CD4-positive, alpha-beta T cell (primary cell): ENCODE results near the gene APBA2. TPM values are rescaled to one million over a fixed set of nuclear protein-coding genes. Genes with fewer than 3 reads are reported as not detected.

Experiments
- ATAC-seq: fragments of 200-7000 bp; cut with Tn5 transposase; one replicate; pipeline ENCODE4 v1.10.0; 2022; ENCODE audit warnings: mild to moderate bottlenecking; ENCODE audit not compliant: poor library complexity
- CTCF ChIA-PET: fragments of 350-600 bp; sonication (Branson Sonifier 250); formaldehyde crosslinking; loops from one replicate; lab custom pipeline; 2021; ENCODE audit warnings: antibody characterized with exemption, inconsistent platforms; lab: Charles Lee
- POLR2A ChIA-PET: fragments of 350-600 bp; sonication (Branson Sonifier 250); formaldehyde crosslinking; loops from one replicate; lab custom pipeline; 2021; ENCODE audit warnings: antibody characterized with exemption, inconsistent platforms; lab: Charles Lee
- DNase-seq, 14 experiments: peaks; one replicate each; pipeline ENCODE4 v3.0.0-alpha.2; 2013 to 2020; ENCODE audit warnings: mixed read lengths in 2 of 14
- H3K27ac ChIP-seq, 2 donors: one replicate each; pipeline versions ENCODE4 v1.5.1 to v1.7.0; 2013; ENCODE audit warnings: low read length in 2 of 2, low read depth in 1 of 2, mild to moderate bottlenecking in 1 of 2
- H3K27me3 ChIP-seq, 2 experiments: 1 replicate in 1 of 2; 2 replicates in 1 of 2; pipeline versions ENCODE4 v1.6.1 to v1.7.0; 2013; ENCODE audit warnings: low read length in 2 of 2, control low read depth in 1 of 2, mild to moderate bottlenecking in 1 of 2, moderate library complexity in 1 of 2; ENCODE audit not compliant: insufficient read depth in 2 of 2, control insufficient read depth in 1 of 2
- H3K36me3 ChIP-seq: one replicate; pipeline ENCODE4 v1.6.1; 2013; ENCODE audit warnings: low read length, control low read depth; ENCODE audit not compliant: insufficient read depth
- H3K4me1 ChIP-seq: one replicate; pipeline ENCODE4 v1.6.1; 2013; ENCODE audit warnings: low read length, control low read depth; ENCODE audit not compliant: insufficient read depth
- H3K4me3 ChIP-seq: one replicate; pipeline ENCODE4 v1.5.1; 2013; ENCODE audit warnings: mild to moderate bottlenecking, low read length, moderate library complexity
- H3K9me3 ChIP-seq, 2 experiments: 1 replicate in 1 of 2; 2 replicates in 1 of 2; pipeline versions ENCODE4 v1.6.1 to v1.7.0; 2013; ENCODE audit warnings: low read length in 2 of 2, mild to moderate bottlenecking in 2 of 2, control low read depth in 1 of 2, moderate library complexity in 1 of 2; ENCODE audit not compliant: control insufficient read depth in 1 of 2, insufficient read depth in 1 of 2
- H3K27ac Mint-ChIP-seq: one replicate; pipeline ENCODE4 v1.8.0; 2020; ENCODE audit warnings: mixed read lengths
- H3K27me3 Mint-ChIP-seq: one replicate; pipeline ENCODE4 v1.8.0; 2021; ENCODE audit warnings: mixed read lengths
- H3K36me3 Mint-ChIP-seq: one replicate; pipeline ENCODE4 v1.8.0; 2021; ENCODE audit warnings: low read depth, mixed read lengths
- H3K4me1 Mint-ChIP-seq: one replicate; pipeline ENCODE4 v1.8.0; 2021; ENCODE audit warnings: low read depth, mixed read lengths
- H3K4me3 Mint-ChIP-seq: one replicate; pipeline ENCODE4 v1.8.0; 2020; ENCODE audit warnings: mild to moderate bottlenecking, mixed read lengths
- H3K9me3 Mint-ChIP-seq: one replicate; pipeline ENCODE4 v1.8.0; 2020; ENCODE audit warnings: mixed read lengths
- intact Hi-C, 2 experiments: fragments of 100-400 bp; cut with DNase I in 1 of 2; cut with micrococcal nuclease in 1 of 2; formaldehyde crosslinking; loops; one replicate each; pipeline versions ENCODE4 v1.15.1 to v1.9.0; 2023 to 2025; cut with DNase I, micrococcal nuclease
- total RNA-seq, 174 experiments: library from RNA in 2 of 174; stranded (reverse) in 2 of 174; gene quantifications; one replicate each; pipeline ENCODE4 v1.2.3 and lab custom pipeline; 2021 to 2026
- TF ChIP-seq, protein P1 (sequence below): fragments of 200-600 bp; IDR thresholded peaks from one replicate; pipeline ENCODE4 v1.8.0; 2022; ENCODE audit warnings: antibody characterized with exemption, mild to moderate bottlenecking

Gene APBA2
- total RNA-seq, 2 experiments from 2014 or later: 123 to 126 TPM

- ATAC-seq (no peak), DNase-seq (no peak)
- H3K27ac ChIP-seq: no peak overlapping the region
- no peak overlapping the region for H3K27ac Mint-ChIP-seq
- intact Hi-C loops: no loop called here
- no peaks in the 10 kb centered on the region for H3K36me3 Mint-ChIP-seq
- TF ChIP-seq, protein P1, sequence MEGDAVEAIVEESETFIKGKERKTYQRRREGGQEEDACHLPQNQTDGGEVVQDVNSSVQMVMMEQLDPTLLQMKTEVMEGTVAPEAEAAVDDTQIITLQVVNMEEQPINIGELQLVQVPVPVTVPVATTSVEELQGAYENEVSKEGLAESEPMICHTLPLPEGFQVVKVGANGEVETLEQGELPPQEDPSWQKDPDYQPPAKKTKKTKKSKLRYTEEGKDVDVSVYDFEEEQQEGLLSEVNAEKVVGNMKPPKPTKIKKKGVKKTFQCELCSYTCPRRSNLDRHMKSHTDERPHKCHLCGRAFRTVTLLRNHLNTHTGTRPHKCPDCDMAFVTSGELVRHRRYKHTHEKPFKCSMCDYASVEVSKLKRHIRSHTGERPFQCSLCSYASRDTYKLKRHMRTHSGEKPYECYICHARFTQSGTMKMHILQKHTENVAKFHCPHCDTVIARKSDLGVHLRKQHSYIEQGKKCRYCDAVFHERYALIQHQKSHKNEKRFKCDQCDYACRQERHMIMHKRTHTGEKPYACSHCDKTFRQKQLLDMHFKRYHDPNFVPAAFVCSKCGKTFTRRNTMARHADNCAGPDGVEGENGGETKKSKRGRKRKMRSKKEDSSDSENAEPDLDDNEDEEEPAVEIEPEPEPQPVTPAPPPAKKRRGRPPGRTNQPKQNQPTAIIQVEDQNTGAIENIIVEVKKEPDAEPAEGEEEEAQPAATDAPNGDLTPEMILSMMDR: no peak
- no peaks in the 10 kb centered on the region for H3K36me3 ChIP-seq
- no peaks in the 10 kb centered on the region for H3K9me3 Mint-ChIP-seq
- H3K27me3 ChIP-seq: no peaks in the 10 kb centered on the region
- POLR2A ChIA-PET: no interaction called here
- H3K4me3 ChIP-seq: no peak overlapping the region
- no peaks in the 10 kb centered on the region for H3K9me3 ChIP-seq
- CTCF ChIA-PET: no interaction called here
- no peaks in the 10 kb centered on the region for H3K4me1 Mint-ChIP-seq
- H3K4me3 Mint-ChIP-seq: no peak overlapping the region
- peaks cover 6% of the 10 kb centered on the region for H3K27me3 Mint-ChIP-seq
- H3K4me1 ChIP-seq: no peaks in the 10 kb centered on the region
These were observed 242.9 kb downstream of the APBA2 start for GRCh38 chr15:29128671-29129070.

DNA sequence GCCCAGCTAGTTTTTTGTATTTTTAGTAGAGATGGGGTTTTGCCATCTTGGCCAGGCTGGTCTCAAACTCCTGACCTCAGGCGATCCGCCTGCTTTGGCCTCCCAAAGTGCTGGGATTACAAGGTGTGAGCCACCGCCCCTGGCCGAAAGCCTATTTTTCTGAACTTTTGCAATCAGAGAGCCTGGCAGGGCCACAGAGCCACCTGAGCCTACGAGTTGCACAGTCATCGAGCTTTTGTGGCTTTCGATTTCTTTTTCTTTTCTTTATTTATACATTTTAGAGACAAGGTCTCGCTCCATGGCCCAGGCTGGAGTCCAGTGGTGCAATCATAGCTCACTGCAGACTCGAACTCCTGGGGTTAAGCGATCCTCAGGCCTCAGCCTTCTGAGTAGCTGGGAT lies 243.4 kb downstream of the APBA2 start:
- POLR2A ChIA-PET: no interaction called here
- TF ChIP-seq, protein P1: no peak
- no peaks in the 10 kb centered on the region for H3K27me3 ChIP-seq

GRCh38 chr15:29129926-29130325 lies 244.2 kb downstream of the APBA2 start:
- Histone ChIP-seq H3K36me3 (no peaks in the 10 kb centered on the region), H3K27me3 (no peaks in the 10 kb centered on the region), H3K27ac (no peak overlapping the region), H3K9me3 (no peaks in the 10 kb centered on the region), H3K4me1 (no peaks in the 10 kb centered on the region), H3K4me3 (no peak overlapping the region)
- Mint-ChIP-seq H3K27ac (no peak overlapping the region), H3K9me3 (no peaks in the 10 kb centered on the region), H3K36me3 (no peaks in the 10 kb centered on the region), H3K4me1 (no peaks in the 10 kb centered on the region), H3K27me3 (peaks cover 10% of the 10 kb centered on the region), H3K4me3 (no peak overlapping the region)
- no peak for ATAC-seq
- peak in 1 of 14 experiments; percentile 15 for DNase-seq
- TF ChIP-seq, protein P1: no peak
- intact Hi-C loops: no loop called here
- ChIA-PET POLR2A (no interaction called here), CTCF (no interaction called here)

More for the DNA sequence above, 243.4 kb downstream of the APBA2 start:
- H3K36me3 ChIP-seq: no peaks in the 10 kb centered on the region
- H3K4me1 Mint-ChIP-seq: no peaks in the 10 kb centered on the region
- peaks cover 10% of the 10 kb centered on the region for H3K27me3 Mint-ChIP-seq
- CTCF ChIA-PET: no interaction called here
- no peaks in the 10 kb centered on the region for H3K36me3 Mint-ChIP-seq
- no peak overlapping the region for H3K4me3 ChIP-seq
- no peaks in the 10 kb centered on the region for H3K9me3 ChIP-seq
- H3K27ac Mint-ChIP-seq: no peak overlapping the region
- no peak for DNase-seq
- no peak overlapping the region for H3K4me3 Mint-ChIP-seq
- no peaks in the 10 kb centered on the region for H3K9me3 Mint-ChIP-seq
- no peak overlapping the region for H3K27ac ChIP-seq
- intact Hi-C loops: no loop called here
- ATAC-seq: no peak
- H3K4me1 ChIP-seq: no peaks in the 10 kb centered on the region
